ENCODE data around the gene KLHL18. TPM values are rescaled to one million over a fixed set of nuclear protein-coding genes. Genes with fewer than 3 reads are reported as not detected.
A peak's percentile ranks its signal among the peaks of the same experiment; 100 is the strongest.

Gene KLHL18
- total RNA-seq = 10 to 100 TPM; 13.4 to 27.5 TPM
- polyA plus RNA-seq = 10 to 100 TPM; 15.2 to 20.7 TPM
- long read RNA-seq, donor 1, partial matches to known transcripts = 0 of 1 reads
- long read RNA-seq, donor 1, other reads (novel, unspliced or antisense) = 0 of 1 reads
- long read RNA-seq, donor 2, partial matches to known transcripts = 0 of 2 reads
- long read RNA-seq, donor 2, other reads (novel, unspliced or antisense) = 0 of 2 reads
- long read RNA-seq, donor 3, full-length matches to known transcripts = 1 of 1 reads
- long read RNA-seq, donor 3, partial matches to known transcripts = 0 of 1 reads
- long read RNA-seq, donor 3, other reads (novel, unspliced or antisense) = 0 of 1 reads
- long read RNA-seq, donor 4, full-length matches to known transcripts = 3 of 3 reads
- long read RNA-seq, donor 4, partial matches to known transcripts = 0 of 3 reads
- long read RNA-seq, donor 4, other reads (novel, unspliced or antisense) = 0 of 3 reads
- long read RNA-seq, donor 5, full-length matches to known transcripts = 5 of 11 reads
- long read RNA-seq, donor 5, partial matches to known transcripts = 6 of 11 reads
- long read RNA-seq, donor 5, other reads (novel, unspliced or antisense) = 0 of 11 reads

- Histone ChIP-seq H3K9ac (ENCODE audit: insufficient read depth in 1 of 2, low read length in 2 of 2) (peak within 1 kb of the TSS; percentile 83 to 90), H3K4me3 (peak within 1 kb of the TSS; percentile 89), H3K27me3 (ENCODE audit: control insufficient read depth in 3 of 3, insufficient read depth in 3 of 3, low read length in 2 of 3) (no peaks in the 10 kb centered on the region), H3K9me3 (ENCODE audit: control insufficient read depth in 4 of 4, insufficient read depth in 3 of 4, low read length in 3 of 4) (no peaks in the 10 kb centered on the region), H3K27ac (ENCODE audit: low read depth in 1 of 2, low read length in 1 of 2) (peak within 1 kb of the TSS; percentile 84 to 96), H3K4me1 (ENCODE audit: control insufficient read depth in 5 of 5, insufficient read depth in 5 of 5, low read length in 5 of 5) (peaks cover 0 to 12% (median 4%) of the 10 kb centered on the region in 5 donors), H3K36me3 (ENCODE audit: control insufficient read depth in 4 of 4, insufficient read depth in 4 of 4, low read length in 4 of 4) (peaks cover 3 to 5% (median 3%) of the 10 kb centered on the region in 4 donors)
- 0% methylated on average over 79 to 82 of the region's 82 CpGs for WGBS, 2 donors
- no peak for TF ChIP-seq CTCF (IDR thresholded peaks at IDR 0.05; ENCODE audit: control extremely low read depth, extremely low read depth)
- ATAC-seq (ENCODE audit: insufficient read depth, low FRiP score) (peak; percentile 93), DNase-seq (peak; percentile 96 to 97 (median 97))
Measured at GRCh38 chr3:47282424-47283192, at the start of gene KLHL18, which contains the start of gene KIF9. KLHL18 (plus strand) TSS chr3:47282944; CDS start chr3:47282966, 22 bp downstream. KIF9 (minus strand) TSS chr3:47282799; CDS start chr3:47277374, 5,425 bp downstream.

- H3K4me1 ChIP-seq (ENCODE audit: control insufficient read depth in 5 of 5, insufficient read depth in 5 of 5, low read length in 5 of 5) = no peaks in the 10 kb centered on the region
- peaks cover 0 to 2% (median 0%) of the 10 kb centered on the region in 4 donors for H3K36me3 ChIP-seq (ENCODE audit: control insufficient read depth in 4 of 4, insufficient read depth in 4 of 4, low read length in 4 of 4)
- DNase-seq = no peak
- no peak overlapping the region for H3K27ac ChIP-seq (ENCODE audit: low read depth in 1 of 2, low read length in 1 of 2)
- no peak overlapping the region for H3K4me3 ChIP-seq
- WGBS, 2 donors = 94 to 96% methylated on average over 3 of the region's 3 CpGs
- H3K27me3 ChIP-seq (ENCODE audit: control insufficient read depth in 3 of 3, insufficient read depth in 3 of 3, low read length in 2 of 3) = no peaks in the 10 kb centered on the region
- no peak for ATAC-seq (ENCODE audit: insufficient read depth, low FRiP score)
- no peak for TF ChIP-seq CTCF (IDR thresholded peaks at IDR 0.05; ENCODE audit: control extremely low read depth, extremely low read depth)
- H3K9ac ChIP-seq (ENCODE audit: insufficient read depth in 1 of 2, low read length in 2 of 2) = no peak overlapping the region
- no peaks in the 10 kb centered on the region for H3K9me3 ChIP-seq (ENCODE audit: control insufficient read depth in 4 of 4, insufficient read depth in 3 of 4, low read length in 3 of 4)
Measured at GRCh38 chr3:47238017-47238416, 44.7 kb upstream of the KLHL18 start.

- Histone ChIP-seq H3K9me3 (ENCODE audit: control insufficient read depth in 4 of 4, insufficient read depth in 3 of 4, low read length in 3 of 4) (no peaks in the 10 kb centered on the region), H3K9ac (ENCODE audit: insufficient read depth in 1 of 2, low read length in 2 of 2) (no peak overlapping the region), H3K27ac (ENCODE audit: low read depth in 1 of 2, low read length in 1 of 2) (no peak overlapping the region), H3K4me3 (no peak overlapping the region), H3K27me3 (ENCODE audit: control insufficient read depth in 3 of 3, insufficient read depth in 3 of 3, low read length in 2 of 3) (no peaks in the 10 kb centered on the region), H3K4me1 (ENCODE audit: control insufficient read depth in 5 of 5, insufficient read depth in 5 of 5, low read length in 5 of 5) (no peaks in the 10 kb centered on the region), H3K36me3 (ENCODE audit: control insufficient read depth in 4 of 4, insufficient read depth in 4 of 4, low read length in 4 of 4) (peaks cover 0 to 2% (median 0%) of the 10 kb centered on the region in 4 donors)
- no peak for TF ChIP-seq CTCF (IDR thresholded peaks at IDR 0.05; ENCODE audit: control extremely low read depth, extremely low read depth)
- ATAC-seq (ENCODE audit: insufficient read depth, low FRiP score) (no peak), DNase-seq (no peak)
- 92 to 97% methylated on average over 6 of the region's 6 CpGs for WGBS, 2 donors
Measured at GRCh38 chr3:47239929-47240328, 42.8 kb upstream of the KLHL18 start.
